K562 (cell line): ENCODE data around the gene KIF5A. TPM values are rescaled to one million over a fixed set of nuclear protein-coding genes. Genes with fewer than 3 reads are reported as not detected.

Experiments used
- CUX1 ChIP-seq: fragments of 200-800 bp; sonication (Bioruptor generic); IDR thresholded peaks from 2 replicates; pipeline ENCODE4 v1.6.1; 2016; ENCODE audit warnings: missing genetic modification characterization, missing compliant biosample characterization
- DNMT1 ChIP-seq: fragments of 450-650 bp; IDR thresholded peaks from 2 replicates; pipeline ENCODE4 v1.6.1; 2016; ENCODE audit warnings: antibody characterized with exemption, mild to moderate bottlenecking
- EZH2 ChIP-seq: IDR thresholded peaks from 2 replicates; pipeline ENCODE4 v1.6.1; 2012; ENCODE audit warnings: low read depth, mild to moderate bottlenecking, inconsistent platforms, low read length, borderline replicate concordance
- HMG20B ChIP-seq: fragments of 250-450 bp; sonication (Bioruptor Pico); IDR thresholded peaks from 2 replicates; pipeline ENCODE4 v1.5.0; 2021; ENCODE audit warnings: mild to moderate bottlenecking
- KLF1 ChIP-seq: fragments of 450-650 bp; IDR thresholded peaks from 2 replicates; pipeline ENCODE4 v1.6.1; 2016; ENCODE audit warnings: missing genetic modification characterization, missing compliant biosample characterization
- L3MBTL2 ChIP-seq: fragments of 450-650 bp; IDR thresholded peaks from 2 replicates; pipeline ENCODE4 v1.6.1; 2016; ENCODE audit warnings: mild to moderate bottlenecking, moderate library complexity
- MECOM ChIP-seq: fragments of 250-450 bp; sonication (Bioruptor Pico); IDR thresholded peaks from 2 replicates; pipeline ENCODE4 v1.8.0; 2022; ENCODE audit warnings: inconsistent platforms
- MIER1 ChIP-seq: fragments of 450-650 bp; IDR thresholded peaks from 2 replicates; pipeline ENCODE4 v1.6.1; 2016; ENCODE audit warnings: antibody characterized with exemption, mild to moderate bottlenecking, low read depth
- POU5F1 ChIP-seq: fragments of 150-350 bp; IDR thresholded peaks from 2 replicates; pipeline ENCODE4 v1.6.1; 2014; ENCODE audit warnings: borderline replicate concordance, low read length, low read depth, mild to moderate bottlenecking; ENCODE audit not compliant: partially characterized antibody
- TSHZ1 ChIP-seq: fragments of 250-450 bp; sonication (Bioruptor Pico); IDR thresholded peaks from 2 replicates; pipeline ENCODE4 v1.4.0; 2020; ENCODE audit warnings: mild to moderate bottlenecking, moderate library complexity
- ZC3H8 ChIP-seq: fragments of 450-650 bp; IDR thresholded peaks from 2 replicates; pipeline ENCODE4 v1.6.1; 2017
- ZKSCAN8 ChIP-seq: fragments of 200-800 bp; sonication (Bioruptor generic); IDR thresholded peaks from 2 replicates; pipeline ENCODE4 v1.6.1; 2016; ENCODE audit warnings: missing genetic modification characterization, missing compliant biosample characterization
- polyA plus RNA-seq, 8 experiments: library from polyadenylated mRNA; depleted of rRNA in 4 of 8; stranded (reverse) in 5 of 8; unstranded in 3 of 8; fragments of >200 nt; fragmentation: Nextera tagmentation in 2 of 8; fragmentation: Illumina TruSeq in 1 of 8; extraction: Ambion mirVana in 2 of 8; extraction: Trizol in 1 of 8; gene quantifications; 2 replicates each; pipeline versions ENCODE4 v1.2.1 to v1.2.3, GENCODE V29; 2011 to 2014; ENCODE audit warnings: inconsistent platforms in 1 of 8, missing spikeins in 1 of 8
- total RNA-seq, 7 experiments: library from RNA; depleted of rRNA in 6 of 7; stranded (reverse); fragments of >200 nt in 6 of 7; fragmentation: Illumina TruSeq in 2 of 7; extraction: Trizol in 2 of 7; gene quantifications; 2 replicates each; pipeline versions ENCODE4 v1.2.1 to v1.2.3, GENCODE V29; 2011 to 2021; ENCODE audit warnings: low replicate concordance in 1 of 7

KIF5A gene
- total and polyA plus RNA-seq, 9 of the 15 experiments (the other 6 are each of a cell fraction or from before 2014, with no cell fraction given), result 3.4 to 17.7 (median 8.0) TPM

DNA sequence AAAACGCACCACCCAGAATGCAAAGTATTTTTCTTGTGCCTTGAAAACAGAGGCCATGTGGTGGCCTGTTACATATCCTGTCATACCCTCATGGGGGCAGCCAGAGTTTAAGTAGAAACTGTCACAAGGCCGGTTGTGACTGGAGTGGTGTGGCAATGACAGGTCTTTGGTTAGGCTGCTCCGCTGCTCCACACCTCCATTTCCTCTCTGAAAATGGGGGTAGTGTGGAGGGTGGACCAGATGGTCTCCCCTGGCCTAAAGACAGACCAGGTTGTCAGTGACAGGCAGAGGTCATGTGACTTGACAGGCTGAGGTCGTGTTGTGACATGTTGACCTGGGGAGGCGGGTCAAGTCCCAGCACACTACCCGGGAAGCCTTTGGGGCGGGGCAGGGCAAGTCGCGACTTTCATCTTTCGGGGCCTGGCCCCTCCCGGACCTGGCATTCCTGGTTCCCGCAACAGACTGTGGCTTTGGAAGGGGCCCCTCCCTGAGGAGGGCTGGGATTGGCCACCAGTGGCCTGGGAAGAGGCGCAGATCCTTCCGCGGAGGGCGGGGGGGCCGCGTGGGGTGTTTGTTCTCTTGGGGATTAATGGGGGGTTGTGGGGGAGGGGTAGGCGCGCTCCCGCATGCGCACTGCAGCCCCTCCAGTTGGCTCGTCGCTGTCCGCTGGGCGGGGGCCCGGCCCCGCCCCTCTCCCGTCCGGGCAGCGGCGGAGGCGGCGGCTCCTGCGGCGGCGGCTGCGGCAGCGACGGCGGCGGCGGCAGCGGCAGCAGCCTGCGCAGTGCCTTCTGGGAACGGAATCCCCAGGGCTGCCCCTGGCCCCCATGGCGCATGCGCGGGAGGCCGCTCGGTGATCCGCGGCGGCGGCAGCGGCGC, 27.6 kb upstream of the KIF5A start, which contains the start of gene MBD6 (continued):
- TF ChIP-seq EZH2 (no peak), ZC3H8 (0 out of 2 replicates have a peak, but pooled peaks have one; percentile 41), POU5F1 (no peak), L3MBTL2 (peak; percentile 88), HMG20B (no peak), KLF1 (tag) (peak; percentile 77; the same call in 1 of the 2 replicates), DNMT1 (no peak), CUX1 (CRISPR knock-in tag) (no peak), TSHZ1 (CRISPR knock-in tag) (no peak), MECOM (no peak), MIER1 (no peak), ZKSCAN8 (CRISPR knock-in tag) (no peak)
